Left lung (tissue), 10 donors: Measurements from ENCODE around the gene BBX. TPM values are rescaled to one million over a fixed set of nuclear protein-coding genes. Genes with fewer than 3 reads are reported as not detected.

Experiments used
- ATAC-seq: fragments of 200-7000 bp; cut with Tn5 transposase; one replicate; pipeline ENCODE4 v1.9.1; 2020; ENCODE audit warnings: moderate library complexity
- DNase-seq, 4 donors: peaks; one replicate each; pipeline ENCODE4 v3.0.0-alpha.2; 2013 to 2020
- H3K27ac ChIP-seq, 2 donors: fragments of 200-600 bp; sonication (generic) in 1 of 2; one replicate each; pipeline versions ENCODE4 v1.5.0 to v1.8.0; 2020 to 2021
- H3K27me3 ChIP-seq, 2 donors: fragments of 200-600 bp; sonication (generic) in 1 of 2; one replicate each; pipeline versions ENCODE4 v1.5.0 to v1.8.0; 2020 to 2021
- H3K36me3 ChIP-seq, 2 donors: fragments of 200-600 bp; sonication (generic) in 1 of 2; one replicate each; pipeline versions ENCODE4 v1.5.0 to v1.8.0; 2020 to 2021
- H3K4me1 ChIP-seq, 2 donors: fragments of 200-600 bp; one replicate each; pipeline ENCODE4 v1.8.0; 2021
- H3K4me3 ChIP-seq, 2 donors: fragments of 200-600 bp; sonication (generic) in 1 of 2; one replicate each; pipeline versions ENCODE4 v1.5.0 to v1.8.0; 2020 to 2021; ENCODE audit warnings: mild to moderate bottlenecking in 1 of 2
- H3K9me3 ChIP-seq, 2 donors: fragments of 200-600 bp; sonication (generic) in 1 of 2; one replicate each; pipeline versions ENCODE4 v1.5.0 to v1.8.0; 2020 to 2021
- intact Hi-C, 2 donors: fragments of 100-400 bp; cut with DNase I; formaldehyde crosslinking; loops; one replicate each; pipeline versions ENCODE4 v1.11.2 to v1.14.2; 2022
- polyA plus RNA-seq, 6 donors: library from polyadenylated mRNA; unstranded; fragments of 120-200 nt; gene quantifications; one replicate each; pipeline ENCODE4 v1.2.1, GENCODE V29; 2013; ENCODE audit not compliant: insufficient read length in 6 of 6
- total RNA-seq, 2 donors: library from RNA; stranded (reverse); fragmentation: NEBNext Ultra II Directional; extraction: Animal tissue kit (Norgen Biotek cat#: 25700); gene quantifications; one replicate each; pipeline ENCODE4 v1.2.1, GENCODE V29; 2021
- TF ChIP-seq, protein P1 (sequence below), 2 donors: fragments of 200-600 bp; sonication (generic) in 1 of 2; IDR thresholded peaks; one replicate each; pipeline versions ENCODE4 v1.5.0 to v1.8.0; 2021; ENCODE audit warnings: antibody characterized with exemption in 2 of 2
- donor health status: DM: no; HTN: yes; CAD: no.
- donor health status: DM: no; HTN: no; CAD: no.

Gene BBX
- total and polyA plus RNA-seq, 8 donors: 43.0 to 67.1 (median 53.3) TPM

DNA sequence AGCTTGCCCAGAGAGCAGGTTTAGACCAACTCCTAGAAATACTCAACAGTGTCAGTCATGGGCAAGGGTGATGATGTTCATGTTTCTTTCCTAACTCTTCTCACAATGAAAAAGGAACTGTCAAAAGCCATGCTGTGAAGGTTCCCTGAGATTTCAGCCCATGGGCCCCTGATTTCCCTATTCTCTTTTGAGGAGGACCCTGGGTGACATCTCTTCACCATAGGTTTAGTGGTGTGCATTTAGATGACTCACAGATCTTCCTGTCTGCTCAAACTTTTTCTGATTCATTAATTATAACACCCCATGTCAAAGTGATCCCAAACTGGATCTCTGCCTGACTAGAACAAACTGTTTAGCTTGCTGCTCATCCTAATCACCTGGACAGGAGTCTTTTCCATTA, 108.0 kb downstream of the BBX start:
- intact Hi-C loops: no loop called here
- no peaks in the 10 kb centered on the region for H3K27me3 ChIP-seq
- no peak overlapping the region for H3K4me3 ChIP-seq
- TF ChIP-seq, protein P1, sequence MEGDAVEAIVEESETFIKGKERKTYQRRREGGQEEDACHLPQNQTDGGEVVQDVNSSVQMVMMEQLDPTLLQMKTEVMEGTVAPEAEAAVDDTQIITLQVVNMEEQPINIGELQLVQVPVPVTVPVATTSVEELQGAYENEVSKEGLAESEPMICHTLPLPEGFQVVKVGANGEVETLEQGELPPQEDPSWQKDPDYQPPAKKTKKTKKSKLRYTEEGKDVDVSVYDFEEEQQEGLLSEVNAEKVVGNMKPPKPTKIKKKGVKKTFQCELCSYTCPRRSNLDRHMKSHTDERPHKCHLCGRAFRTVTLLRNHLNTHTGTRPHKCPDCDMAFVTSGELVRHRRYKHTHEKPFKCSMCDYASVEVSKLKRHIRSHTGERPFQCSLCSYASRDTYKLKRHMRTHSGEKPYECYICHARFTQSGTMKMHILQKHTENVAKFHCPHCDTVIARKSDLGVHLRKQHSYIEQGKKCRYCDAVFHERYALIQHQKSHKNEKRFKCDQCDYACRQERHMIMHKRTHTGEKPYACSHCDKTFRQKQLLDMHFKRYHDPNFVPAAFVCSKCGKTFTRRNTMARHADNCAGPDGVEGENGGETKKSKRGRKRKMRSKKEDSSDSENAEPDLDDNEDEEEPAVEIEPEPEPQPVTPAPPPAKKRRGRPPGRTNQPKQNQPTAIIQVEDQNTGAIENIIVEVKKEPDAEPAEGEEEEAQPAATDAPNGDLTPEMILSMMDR (IDR thresholded peaks at IDR 0.05): no peak
- no peaks in the 10 kb centered on the region for H3K9me3 ChIP-seq
- ATAC-seq: no peak
- no peak overlapping the region for H3K27ac ChIP-seq
- peaks cover 5 to 19% of the 10 kb centered on the region in 2 donors for H3K4me1 ChIP-seq
- no peaks in the 10 kb centered on the region for H3K36me3 ChIP-seq
- no peak for DNase-seq

DNA sequence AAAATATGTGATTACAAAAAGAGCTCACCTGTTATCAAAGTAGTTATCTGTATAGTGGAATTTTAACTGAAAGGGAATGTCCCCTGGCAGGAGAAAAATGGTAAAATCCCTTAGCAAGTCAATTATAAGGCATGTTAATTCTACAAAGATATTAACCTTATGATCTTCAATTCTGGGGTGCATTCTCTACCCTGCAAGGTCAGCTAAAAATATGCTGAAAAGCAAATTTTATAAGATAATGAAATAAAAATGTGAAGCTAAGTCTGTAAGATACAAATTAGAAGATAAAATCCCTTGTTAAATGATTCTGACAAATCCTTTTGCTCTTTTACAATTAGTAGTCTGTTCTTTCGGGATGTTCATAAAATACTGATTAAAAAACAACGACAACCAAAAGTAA, 109.8 kb downstream of the BBX start:
- intact Hi-C loops: no loop called here
- TF ChIP-seq, protein P1 (IDR thresholded peaks at IDR 0.05): no peak
- ATAC-seq (no peak), DNase-seq (no peak)
- no peak overlapping the region for H3K27ac ChIP-seq
- H3K36me3 ChIP-seq: no peaks in the 10 kb centered on the region
- H3K4me1 ChIP-seq: peaks cover 5 to 19% of the 10 kb centered on the region in 2 donors
- no peaks in the 10 kb centered on the region for H3K9me3 ChIP-seq
- no peaks in the 10 kb centered on the region for H3K27me3 ChIP-seq
- no peak overlapping the region for H3K4me3 ChIP-seq

DNA sequence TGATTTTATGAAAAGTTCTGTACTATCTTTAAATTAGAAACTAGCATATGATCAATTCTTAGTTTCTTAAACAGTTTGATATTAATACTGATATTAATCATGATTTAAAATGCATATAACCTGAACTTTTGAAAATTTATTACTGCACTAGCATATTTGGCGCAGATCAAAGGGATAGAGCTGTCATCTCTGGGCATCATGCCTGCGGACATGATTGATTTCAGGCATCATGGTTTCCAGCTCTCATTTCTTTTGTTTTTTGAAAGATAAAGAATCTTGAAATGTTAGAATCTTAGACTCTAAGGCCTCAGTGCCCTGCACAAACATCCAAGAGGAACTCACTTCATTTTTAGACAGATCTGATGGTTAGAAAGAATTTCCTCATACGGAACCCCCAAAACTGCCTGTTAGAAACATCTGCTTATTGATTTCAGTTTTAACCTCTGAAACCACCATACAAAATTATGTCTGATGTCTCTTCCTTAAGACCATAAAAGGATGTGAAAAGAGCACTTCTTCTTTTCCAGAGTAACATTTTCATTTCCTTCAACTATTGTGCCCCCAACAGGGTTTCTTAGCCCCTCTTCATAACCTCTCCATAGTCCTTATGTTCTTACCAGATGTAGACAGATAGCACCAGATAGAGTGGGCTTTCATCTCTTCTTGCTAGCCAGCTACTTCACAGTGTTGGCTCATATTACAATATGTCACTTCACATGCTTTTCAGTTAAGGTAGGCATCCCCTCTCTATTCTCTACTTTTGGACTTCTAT, 110.8 kb downstream of the BBX start:
- no peak overlapping the region for H3K4me3 ChIP-seq
- peaks cover 5 to 19% of the 10 kb centered on the region in 2 donors for H3K4me1 ChIP-seq
- H3K27me3 ChIP-seq: no peaks in the 10 kb centered on the region
- intact Hi-C loops: no loop called here
- no peaks in the 10 kb centered on the region for H3K36me3 ChIP-seq
- DNase-seq: no peak
- no peak overlapping the region for H3K27ac ChIP-seq
- no peak for ATAC-seq
- TF ChIP-seq, protein P1 (IDR thresholded peaks at IDR 0.05): no peak
- no peaks in the 10 kb centered on the region for H3K9me3 ChIP-seq

DNA sequence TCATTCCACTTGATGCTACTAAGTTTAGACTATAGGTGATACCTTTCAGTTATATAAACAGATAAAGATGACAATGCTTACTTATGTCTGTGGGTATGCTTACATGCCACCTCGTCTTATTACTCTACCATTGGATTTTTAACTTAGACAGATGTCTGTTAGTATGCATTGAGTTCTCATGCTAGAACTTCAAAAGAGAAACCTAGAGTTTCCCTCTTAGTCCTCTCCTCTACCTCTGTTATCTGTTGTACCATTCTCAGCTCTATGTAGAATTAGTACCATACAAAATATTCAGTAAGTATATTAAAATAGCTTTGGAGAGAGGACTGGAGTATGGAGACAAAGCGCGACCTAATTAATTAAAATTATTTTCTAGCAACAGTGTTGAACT, 111.3 kb downstream of the BBX start:
- intact Hi-C loops: no loop called here
- ATAC-seq (no peak), DNase-seq (no peak)
- peaks cover under 1 to 18% of the 10 kb centered on the region in 2 donors for H3K4me1 ChIP-seq
- no peak overlapping the region for H3K27ac ChIP-seq
- TF ChIP-seq, protein P1 (IDR thresholded peaks at IDR 0.05): no peak
- H3K36me3 ChIP-seq: no peaks in the 10 kb centered on the region
- H3K9me3 ChIP-seq: no peaks in the 10 kb centered on the region
- no peak overlapping the region for H3K4me3 ChIP-seq
- H3K27me3 ChIP-seq: no peaks in the 10 kb centered on the region

DNA sequence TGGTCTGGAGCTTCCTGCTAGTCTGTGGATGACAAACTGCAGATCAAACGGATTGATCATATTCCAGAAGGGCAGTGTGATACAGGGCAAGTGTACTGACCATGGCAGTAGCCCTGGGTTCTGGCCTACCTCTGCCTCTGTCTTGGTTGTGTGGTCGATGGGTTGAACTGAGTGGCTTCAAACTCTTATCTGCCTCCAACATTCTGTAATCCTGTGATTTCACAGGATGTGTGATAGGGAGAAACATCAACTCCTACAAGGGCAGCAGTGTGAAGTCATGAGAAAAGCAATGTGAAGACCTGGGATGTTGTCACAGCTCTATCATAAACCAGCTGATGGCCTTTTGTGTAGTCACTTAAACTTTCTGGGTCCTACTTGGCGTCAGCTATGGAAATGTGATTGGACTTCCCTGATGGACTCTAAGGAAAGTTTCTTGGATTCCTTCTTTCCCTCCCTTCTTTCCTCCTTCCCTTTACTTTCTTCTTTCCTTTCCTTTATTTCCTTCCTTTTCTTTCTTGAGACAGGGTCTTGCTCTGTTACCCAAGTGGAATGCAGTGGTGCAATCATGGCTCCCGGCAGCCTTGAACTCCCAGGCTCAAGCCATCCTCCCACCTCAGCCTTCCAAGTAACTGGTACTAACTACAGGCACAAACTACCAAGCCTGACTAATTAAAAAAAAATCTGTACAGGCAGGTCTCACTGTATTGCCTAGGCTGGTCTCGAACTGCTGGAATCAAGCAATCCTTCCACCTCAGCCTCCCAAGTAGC, 114.8 kb downstream of the BBX start:
- TF ChIP-seq, protein P1 (IDR thresholded peaks at IDR 0.05): no peak
- Histone ChIP-seq H3K4me1 (peaks cover 0 to 6% of the 10 kb centered on the region in 2 donors), H3K36me3 (no peaks in the 10 kb centered on the region), H3K4me3 (no peak overlapping the region), H3K27me3 (no peaks in the 10 kb centered on the region), H3K9me3 (no peaks in the 10 kb centered on the region), H3K27ac (no peak overlapping the region)
- DNase-seq (no peak), ATAC-seq (no peak)
- intact Hi-C loops: no loop called here
